Muscle of leg (tissue), 11 donors: Measurements from ENCODE around the gene OR6C70. TPM values are rescaled to one million over a fixed set of nuclear protein-coding genes. Genes with fewer than 3 reads are reported as not detected.

ENCODE experiments used
- DNase-seq: peaks from one replicate; pipeline ENCODE4 v3.0.0; 2013
- H3K27ac ChIP-seq: one replicate; pipeline ENCODE4 v1.5.1; 2013; ENCODE audit warnings: mild to moderate bottlenecking, low read length, control low read depth
- H3K27me3 ChIP-seq: one replicate; pipeline ENCODE4 v1.6.1; 2013; ENCODE audit warnings: low read length; ENCODE audit not compliant: control insufficient read depth, insufficient read depth
- H3K36me3 ChIP-seq: one replicate; pipeline ENCODE4 v1.6.1; 2013; ENCODE audit warnings: low read length; ENCODE audit not compliant: control insufficient read depth, insufficient read depth
- H3K4me1 ChIP-seq: one replicate; pipeline ENCODE4 v1.6.1; 2013; ENCODE audit warnings: low read length; ENCODE audit not compliant: control insufficient read depth, insufficient read depth
- H3K4me3 ChIP-seq: one replicate; pipeline ENCODE4 v1.5.1; 2013; ENCODE audit warnings: low read length, control low read depth
- H3K9me3 ChIP-seq: replicated peaks from 2 replicates; pipeline ENCODE4 v1.6.1; 2013; ENCODE audit warnings: low read depth, low read length; ENCODE audit not compliant: control insufficient read depth
- WGBS: methylation state at CpG from one replicate; pipeline ENCODE4 v1.1.5; 2013; ENCODE audit warnings: missing lambda C conversion rate; ENCODE audit not compliant: insufficient coverage; 5-methylcytosine and 5-hydroxymethylcytosine counted together
- polyA plus RNA-seq, 8 donors: library from polyadenylated mRNA; unstranded; fragments of 120-200 nt; gene quantifications; one replicate each; pipeline versions ENCODE4 v1.2.1 to v1.2.3, GENCODE V29; 2013; ENCODE audit warnings: inconsistent platforms in 1 of 8, low replicate concordance in 1 of 8; ENCODE audit not compliant: insufficient read length in 8 of 8, insufficient read depth in 1 of 8
- total RNA-seq: library from RNA; stranded (reverse); fragments of 120-200 nt; gene quantifications from one replicate; pipeline ENCODE4 v1.2.4, GENCODE V29; 2013

The OR6C70 gene
- total and polyA plus RNA-seq, 9 donors = not detected

- Histone ChIP-seq H3K4me1 (no peaks in the 10 kb centered on the region), H3K27me3 (no peaks in the 10 kb centered on the region), H3K4me3 (no peak within 1 kb of the TSS), H3K36me3 (no peaks in the 10 kb centered on the region), H3K27ac (no peak within 1 kb of the TSS), H3K9me3 (no peaks in the 10 kb centered on the region)
- DNase-seq = no peak
- WGBS = 88% methylated on average over 4 of the region's 4 CpGs
Measured at GRCh38 chr12:55425954-55426353, 44.0 kb downstream of the OR6C70 start, which contains the start of gene OR6C76. OR6C76 (plus strand) TSS chr12:55426254; CDS start chr12:55426254, 0 bp downstream.

- Histone ChIP-seq H3K27ac (no peak overlapping the region), H3K27me3 (no peaks in the 10 kb centered on the region), H3K36me3 (no peaks in the 10 kb centered on the region), H3K4me1 (no peaks in the 10 kb centered on the region), H3K9me3 (no peaks in the 10 kb centered on the region), H3K4me3 (no peak overlapping the region)
- WGBS = 60% methylated on average over 1 of the region's 2 CpGs
- no peak for DNase-seq
Measured at GRCh38 chr12:55420307-55420962, 49.5 kb downstream of the OR6C70 start.

Other genes with a start within 250 kb of the OR6C70 start
- gene OR10A7, start 249.1 kb downstream of the OR6C70 start, total RNA-seq = not detected
- gene OR10A7, start 249.1 kb downstream of the OR6C70 start, polyA plus RNA-seq = not detected
- not detected for gene OR6C74, start 225.5 kb downstream of the OR6C70 start, total RNA-seq
- not detected for gene OR6C74, start 225.5 kb downstream of the OR6C70 start, polyA plus RNA-seq
- gene OR6C6, start 173.6 kb downstream of the OR6C70 start, total RNA-seq = not detected
- gene OR6C6, start 173.6 kb downstream of the OR6C70 start, polyA plus RNA-seq = not detected
- gene OR6C1, start 155.8 kb downstream of the OR6C70 start, total RNA-seq = not detected
- not detected for gene OR6C1, start 155.8 kb downstream of the OR6C70 start, polyA plus RNA-seq
- gene OR6C3, start 139.4 kb downstream of the OR6C70 start, total RNA-seq = not detected
- gene OR6C3, start 139.4 kb downstream of the OR6C70 start, polyA plus RNA-seq = not detected
- not detected for gene OR6C75, start 107.2 kb downstream of the OR6C70 start, total RNA-seq
- gene OR6C75, start 107.2 kb downstream of the OR6C70 start, polyA plus RNA-seq = under 1 TPM in 1 of 8 donors, not detected in 7; 0.06 TPM
- gene OR6C65, start 69.6 kb downstream of the OR6C70 start, total RNA-seq = not detected
- gene OR6C65, start 69.6 kb downstream of the OR6C70 start, polyA plus RNA-seq = not detected
- gene OR6C76, start 43.9 kb downstream of the OR6C70 start, total RNA-seq = not detected
- gene OR6C76, start 43.9 kb downstream of the OR6C70 start, polyA plus RNA-seq = not detected
- not detected for gene OR6C2, start 26.1 kb downstream of the OR6C70 start, total RNA-seq
- not detected for gene OR6C2, start 26.1 kb downstream of the OR6C70 start, polyA plus RNA-seq
- not detected for gene OR6C68, start 22.2 kb upstream of the OR6C70 start, total RNA-seq
- not detected for gene OR6C68, start 22.2 kb upstream of the OR6C70 start, polyA plus RNA-seq
- not detected for gene OR6C4, start 79.5 kb upstream of the OR6C70 start, total RNA-seq
- under 1 TPM in 1 of 8 donors, not detected in 7; 0.12 TPM for gene OR6C4, start 79.5 kb upstream of the OR6C70 start, polyA plus RNA-seq
- not detected for gene OR2AP1, start 102.3 kb upstream of the OR6C70 start, total RNA-seq
- gene OR2AP1, start 102.3 kb upstream of the OR6C70 start, polyA plus RNA-seq = not detected
- not detected for gene OR10P1, start 166.8 kb upstream of the OR6C70 start, total RNA-seq
- under 1 TPM in 1 of 8 donors, not detected in 7; 0.34 TPM for gene OR10P1, start 166.8 kb upstream of the OR6C70 start, polyA plus RNA-seq
- 255 TPM for gene ITGA7, start 237.8 kb upstream of the OR6C70 start, total RNA-seq
- gene ITGA7, start 237.8 kb upstream of the OR6C70 start, polyA plus RNA-seq = 100 to 1,000 TPM; 195 to 461 (median 377) TPM
- 135 TPM for gene BLOC1S1, start 245.9 kb upstream of the OR6C70 start, total RNA-seq
- gene BLOC1S1, start 245.9 kb upstream of the OR6C70 start, polyA plus RNA-seq = 100 to 1,000 TPM in 7 of 8 donors, 10 to 100 TPM in 1; 97.2 to 133 (median 115) TPM